ENCODE measurements around the gene TXNRD1. TPM values are rescaled to one million over a fixed set of nuclear protein-coding genes. Genes with fewer than 3 reads are reported as not detected.

The TXNRD1 gene
- total RNA-seq, 1 donor from 2014 or later, result 82.7 TPM

GRCh38 chr12:104303538-104304151 lies 88.1 kb downstream of the TXNRD1 start, which contains the start of gene EID3:
TSS of gene EID3 (plus strand) at chr12:104303739. CDS start at chr12:104303935, 196 bp downstream.
- no peaks in the 10 kb centered on the region for H3K27me3 Mint-ChIP-seq (ENCODE audit: low read depth)
- peaks cover 3% of the 10 kb centered on the region for H3K36me3 Mint-ChIP-seq (ENCODE audit: low read depth)
- peak within 1 kb of the TSS; percentile 72 for H3K4me3 Mint-ChIP-seq (ENCODE audit: unreplicated experiment)
- H3K4me1 Mint-ChIP-seq (ENCODE audit: low read depth), result peaks cover 75% of the 10 kb centered on the region
- H3K9me3 Mint-ChIP-seq (ENCODE audit: low read depth), result no peaks in the 10 kb centered on the region
- H3K27ac Mint-ChIP-seq (ENCODE audit: unreplicated experiment), result peak within 1 kb of the TSS; percentile 90
- DNase-seq (ENCODE audit: low spot score), result no peak
- no peak for TF ChIP-seq CTCF (IDR thresholded peaks at IDR 0.05)

GRCh38 chr12:104304261-104305009 lies 88.9 kb downstream of the TXNRD1 start:
- Mint-ChIP-seq H3K27ac (ENCODE audit: unreplicated experiment) (peak overlapping the region; percentile 52), H3K4me3 (ENCODE audit: unreplicated experiment) (no peak overlapping the region), H3K27me3 (ENCODE audit: low read depth) (no peaks in the 10 kb centered on the region), H3K4me1 (ENCODE audit: low read depth) (peaks cover 70% of the 10 kb centered on the region), H3K9me3 (ENCODE audit: low read depth) (no peaks in the 10 kb centered on the region), H3K36me3 (ENCODE audit: low read depth) (peaks cover 3% of the 10 kb centered on the region)
- no peak for TF ChIP-seq CTCF (IDR thresholded peaks at IDR 0.05)
- no peak for DNase-seq (ENCODE audit: low spot score)

GRCh38 chr12:104305349-104305748 lies 89.8 kb downstream of the TXNRD1 start:
- H3K9me3 Mint-ChIP-seq (ENCODE audit: low read depth), result no peaks in the 10 kb centered on the region
- no peak overlapping the region for H3K4me3 Mint-ChIP-seq (ENCODE audit: unreplicated experiment)
- H3K27ac Mint-ChIP-seq (ENCODE audit: unreplicated experiment), result peak overlapping the region; percentile 49
- peaks cover 5% of the 10 kb centered on the region for H3K36me3 Mint-ChIP-seq (ENCODE audit: low read depth)
- DNase-seq (ENCODE audit: low spot score), result no peak
- peaks cover 60% of the 10 kb centered on the region for H3K4me1 Mint-ChIP-seq (ENCODE audit: low read depth)
- no peaks in the 10 kb centered on the region for H3K27me3 Mint-ChIP-seq (ENCODE audit: low read depth)
- TF ChIP-seq CTCF (IDR thresholded peaks at IDR 0.05), result no peak

- DNase-seq (ENCODE audit: low spot score), result no peak
- no peak for TF ChIP-seq CTCF (IDR thresholded peaks at IDR 0.05)
- H3K4me1 Mint-ChIP-seq (ENCODE audit: low read depth), result peaks cover 56% of the 10 kb centered on the region
- H3K36me3 Mint-ChIP-seq (ENCODE audit: low read depth), result peaks cover 6% of the 10 kb centered on the region
- H3K4me3 Mint-ChIP-seq (ENCODE audit: unreplicated experiment), result no peak overlapping the region
- H3K9me3 Mint-ChIP-seq (ENCODE audit: low read depth), result no peaks in the 10 kb centered on the region
- no peaks in the 10 kb centered on the region for H3K27me3 Mint-ChIP-seq (ENCODE audit: low read depth)
- peak overlapping the region; percentile 75 for H3K27ac Mint-ChIP-seq (ENCODE audit: unreplicated experiment)
Measured at GRCh38 chr12:104306376-104306775, 90.8 kb downstream of the TXNRD1 start.

GRCh38 chr12:104306943-104307654 lies 91.5 kb downstream of the TXNRD1 start:
- H3K4me1 Mint-ChIP-seq (ENCODE audit: low read depth), result peaks cover 51% of the 10 kb centered on the region
- H3K36me3 Mint-ChIP-seq (ENCODE audit: low read depth), result peaks cover 9% of the 10 kb centered on the region
- no peak for DNase-seq (ENCODE audit: low spot score)
- H3K9me3 Mint-ChIP-seq (ENCODE audit: low read depth), result no peaks in the 10 kb centered on the region
- H3K27ac Mint-ChIP-seq (ENCODE audit: unreplicated experiment), result peak overlapping the region; percentile 75
- no peak overlapping the region for H3K4me3 Mint-ChIP-seq (ENCODE audit: unreplicated experiment)
- H3K27me3 Mint-ChIP-seq (ENCODE audit: low read depth), result no peaks in the 10 kb centered on the region
- TF ChIP-seq CTCF (IDR thresholded peaks at IDR 0.05), result no peak
